Keratinocyte (primary cell): ENCODE results near the gene TECTB. TPM values are rescaled to one million over a fixed set of nuclear protein-coding genes. Genes with fewer than 3 reads are reported as not detected.

ENCODE experiments used
- DNase-seq: peaks from one replicate; pipeline ENCODE4 v3.0.0-alpha.2; 2011; ENCODE audit warnings: low read depth, missing footprints, low spot score
- FAIRE-seq: peaks from 2 replicates; lab custom pipeline; 2011; peaks lifted over from hg19 to GRCh38; lab: Jason Lieb, UNC
- H2AFZ ChIP-seq: 2 replicates; pipeline ENCODE4 v1.6.0; 2012; ENCODE audit warnings: low read length, control low read depth, inconsistent platforms; ENCODE audit not compliant: control insufficient read depth
- H3K27ac ChIP-seq: 2 replicates; pipeline ENCODE4 v1.5.1; 2011; ENCODE audit warnings: low read length; ENCODE audit not compliant: control insufficient read depth, insufficient read depth
- H3K27me3 ChIP-seq: 3 replicates; pipeline ENCODE4 v1.6.0; 2011; ENCODE audit warnings: low read length; ENCODE audit not compliant: control insufficient read depth, insufficient read depth; ENCODE audit errors: extremely low read depth
- H3K36me3 ChIP-seq, 2 experiments: 2 replicates in 1 of 2; 3 replicates in 1 of 2; pipeline ENCODE4 v1.5.1; 2011; ENCODE audit warnings: low read length in 2 of 2, mild to moderate bottlenecking in 1 of 2; ENCODE audit not compliant: control insufficient read depth in 2 of 2, insufficient read depth in 2 of 2; ENCODE audit errors: extremely low read depth in 1 of 2
- H3K4me1 ChIP-seq: 3 replicates; pipeline ENCODE4 v1.5.1; 2011; ENCODE audit warnings: low read length; ENCODE audit not compliant: control insufficient read depth, insufficient read depth; ENCODE audit errors: extremely low read depth
- H3K4me2 ChIP-seq: 3 replicates; pipeline ENCODE4 v1.6.0; 2011; ENCODE audit warnings: low read depth, low read length; ENCODE audit not compliant: control insufficient read depth, insufficient read depth; ENCODE audit errors: extremely low read depth
- H3K4me3 ChIP-seq, 3 experiments: fragments of 200-600 bp in 1 of 3; sonication (generic) in 1 of 3; 2 replicates in 2 of 3; 3 replicates in 1 of 3; pipeline ENCODE4 v1.5.1; 2011 to 2016; ENCODE audit warnings: low read length in 3 of 3, mild to moderate bottlenecking in 3 of 3, control low read depth in 2 of 3, inconsistent platforms in 1 of 3, low read depth in 1 of 3, mixed read lengths in 1 of 3, mixed run types in 1 of 3, moderate library complexity in 1 of 3; ENCODE audit not compliant: control insufficient read depth in 2 of 3, insufficient read depth in 2 of 3; ENCODE audit errors: extremely low read depth in 1 of 3
- H3K79me2 ChIP-seq: 2 replicates; pipeline ENCODE4 v1.6.0; 2012; ENCODE audit warnings: low read length; ENCODE audit not compliant: control insufficient read depth, insufficient read depth
- H3K9ac ChIP-seq: 3 replicates; pipeline ENCODE4 v1.6.0; 2011; ENCODE audit warnings: low read length; ENCODE audit not compliant: control insufficient read depth, insufficient read depth; ENCODE audit errors: extremely low read depth
- H3K9me1 ChIP-seq: 3 replicates; pipeline ENCODE4 v1.6.0; 2011; ENCODE audit warnings: low read length; ENCODE audit not compliant: control insufficient read depth, insufficient read depth; ENCODE audit errors: extremely low read depth
- H3K9me3 ChIP-seq: 2 replicates; pipeline ENCODE4 v1.5.1; 2012; ENCODE audit warnings: low read depth, low read length; ENCODE audit not compliant: control insufficient read depth
- H4K20me1 ChIP-seq: 3 replicates; pipeline ENCODE4 v1.6.0; 2011; ENCODE audit warnings: low read length; ENCODE audit not compliant: control insufficient read depth, insufficient read depth; ENCODE audit errors: extremely low read depth
- CTCF ChIP-seq, 3 experiments: IDR thresholded peaks in 1 of 3; conservative IDR thresholded peaks in 1 of 3; optimal IDR thresholded peaks in 1 of 3; 2 replicates in 2 of 3; 3 replicates in 1 of 3; pipeline versions ENCODE3 to v1.5.1; 2011; ENCODE audit warnings: low read length in 3 of 3, mild to moderate bottlenecking in 3 of 3, moderate library complexity in 2 of 3, control low read depth in 1 of 3, inconsistent platforms in 1 of 3; ENCODE audit not compliant: insufficient read depth in 2 of 3; ENCODE audit errors: extremely low read depth in 1 of 3
- EZH2 ChIP-seq: IDR thresholded peaks from one replicate; pipeline ENCODE4 v1.6.1; 2012; ENCODE audit warnings: inconsistent platforms, mild to moderate bottlenecking, low read length, moderate library complexity
- dilution Hi-C: fragments of 300-500 bp; cut with MboI; formaldehyde crosslinking; loops from one replicate; pipeline ENCODE4 v1.7.0; 2020; ENCODE audit warnings: low sequenced_read_pairs; ENCODE audit not compliant: extremely low pct_ligation_motif_present
- polyA plus RNA-seq, 5 experiments: library from polyadenylated mRNA; depleted of rRNA in 3 of 5; stranded (reverse) in 3 of 5; stranded (forward) in 1 of 5; unstranded in 1 of 5; fragments of >200 nt; gene quantifications; 1 replicate in 1 of 5; 2 replicates in 3 of 5; 3 replicates in 1 of 5; pipeline versions ENCODE4 v1.2.1 to v1.2.3, GENCODE V29; 2011 to 2012; ENCODE audit warnings: missing spikeins in 2 of 5, low read depth in 1 of 5, low replicate concordance in 1 of 5

TECTB gene
- polyA plus RNA-seq, 1 donor (not counting 4 experiments of a cell fraction or from before 2014, with no cell fraction given): not detected

DNA sequence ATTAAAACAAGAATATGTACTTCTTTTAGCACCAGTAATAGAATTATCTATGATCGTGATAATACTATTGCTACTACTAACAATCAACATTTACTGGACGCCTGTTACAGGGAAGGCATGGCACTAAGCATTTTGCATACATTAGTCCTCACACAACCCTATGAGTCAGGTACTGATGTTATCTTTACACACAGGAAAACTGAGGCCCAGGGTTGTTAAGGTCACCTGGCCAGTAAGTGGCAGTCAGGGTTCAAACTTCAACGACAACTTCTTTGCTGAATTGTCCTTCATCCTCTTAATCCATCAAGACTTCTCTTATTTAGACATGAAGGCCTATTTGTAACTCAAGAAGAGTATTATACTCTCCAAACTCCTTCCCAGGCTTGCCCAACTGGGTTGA lies 48.8 kb downstream of the TECTB start:
- no peak for DNase-seq
- FAIRE-seq: no peak
- Histone ChIP-seq H3K9me3 (no peaks in the 10 kb centered on the region), H3K36me3 (no peaks in the 10 kb centered on the region), H2AFZ (no peak overlapping the region), H3K9me1 (no peaks in the 10 kb centered on the region), H3K4me2 (no peak overlapping the region), H3K4me1 (no peaks in the 10 kb centered on the region), H3K4me3 (no peak overlapping the region), H3K79me2 (no peaks in the 10 kb centered on the region), H3K9ac (no peak overlapping the region), H3K27me3 (no peaks in the 10 kb centered on the region), H3K27ac (no peak overlapping the region), H4K20me1 (no peaks in the 10 kb centered on the region)
- dilution Hi-C loops: no loop called here
- TF ChIP-seq EZH2: no peak
- TF ChIP-seq CTCF (optimal IDR thresholded peaks at IDR 0.05 in 1 of 3, IDR thresholded peaks at IDR 0.05 in 1 of 3, conservative IDR thresholded peaks at IDR 0.05 in 1 of 3; ENCODE audit: extremely low read depth in 1 of 3, insufficient read depth in 2 of 3, low read length in 3 of 3): no peak

- FAIRE-seq (no peak), DNase-seq (no peak)
- H3K4me3 ChIP-seq: no peak overlapping the region
- no peaks in the 10 kb centered on the region for H3K9me1 ChIP-seq
- dilution Hi-C loops: no loop called here
- no peaks in the 10 kb centered on the region for H4K20me1 ChIP-seq
- no peak overlapping the region for H3K4me2 ChIP-seq
- H2AFZ ChIP-seq: no peak overlapping the region
- no peak overlapping the region for H3K27ac ChIP-seq
- TF ChIP-seq EZH2 (no peak), CTCF (optimal IDR thresholded peaks at IDR 0.05 in 1 of 3, IDR thresholded peaks at IDR 0.05 in 1 of 3, conservative IDR thresholded peaks at IDR 0.05 in 1 of 3; ENCODE audit: extremely low read depth in 1 of 3, insufficient read depth in 2 of 3, low read length in 3 of 3) (no peak)
- H3K36me3 ChIP-seq: no peaks in the 10 kb centered on the region
- no peaks in the 10 kb centered on the region for H3K9me3 ChIP-seq
- no peaks in the 10 kb centered on the region for H3K27me3 ChIP-seq
- no peaks in the 10 kb centered on the region for H3K79me2 ChIP-seq
- H3K4me1 ChIP-seq: no peaks in the 10 kb centered on the region
- no peak overlapping the region for H3K9ac ChIP-seq
These were observed 49.5 kb downstream of the TECTB start for GRCh38 chr10:112332509-112333228.
